HG02973 (cell line): ENCODE measurements around the gene PRKD1.

Experiments used
- ATAC-seq: cut with Tn5 transposase; IDR thresholded peaks from one replicate; pipeline ENCODE4 v1.9.1; 2021; ENCODE audit warnings: moderate library complexity; ENCODE audit not compliant: unreplicated experiment

The PRKD1 gene

DNA sequence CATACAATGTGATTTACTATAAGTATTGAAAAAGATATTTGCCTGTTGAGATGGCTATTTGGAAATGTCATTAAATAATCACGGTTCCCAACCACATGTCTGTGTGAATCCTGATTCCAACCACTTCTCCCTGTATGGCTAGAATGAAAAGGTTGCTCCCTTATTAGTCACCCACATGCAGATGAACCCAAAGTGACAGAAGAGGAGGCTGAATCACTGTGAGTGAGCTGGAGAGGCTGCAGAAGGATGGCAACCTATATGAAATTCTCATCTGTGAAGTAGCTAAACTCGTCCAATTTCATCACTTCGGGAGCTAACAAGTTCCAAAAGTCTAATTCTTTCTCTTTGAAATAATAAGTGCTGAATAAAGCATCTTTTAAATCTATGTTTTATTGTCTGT is 300.5 kb downstream of the PRKD1 start:
- ATAC-seq = no peak

- no peak for ATAC-seq
These were observed 309.2 kb downstream of the PRKD1 start for GRCh38 chr14:29618323-29619067.

- no peak for ATAC-seq
These were observed 310.7 kb downstream of the PRKD1 start for GRCh38 chr14:29616922-29617321.

GRCh38 chr14:29608861-29609260 is 318.8 kb downstream of the PRKD1 start:
- ATAC-seq = no peak

GRCh38 chr14:29607169-29607568 is 320.5 kb downstream of the PRKD1 start:
- ATAC-seq = no peak

GRCh38 chr14:29603696-29604095 is 324.0 kb downstream of the PRKD1 start:
- ATAC-seq = no peak

DNA sequence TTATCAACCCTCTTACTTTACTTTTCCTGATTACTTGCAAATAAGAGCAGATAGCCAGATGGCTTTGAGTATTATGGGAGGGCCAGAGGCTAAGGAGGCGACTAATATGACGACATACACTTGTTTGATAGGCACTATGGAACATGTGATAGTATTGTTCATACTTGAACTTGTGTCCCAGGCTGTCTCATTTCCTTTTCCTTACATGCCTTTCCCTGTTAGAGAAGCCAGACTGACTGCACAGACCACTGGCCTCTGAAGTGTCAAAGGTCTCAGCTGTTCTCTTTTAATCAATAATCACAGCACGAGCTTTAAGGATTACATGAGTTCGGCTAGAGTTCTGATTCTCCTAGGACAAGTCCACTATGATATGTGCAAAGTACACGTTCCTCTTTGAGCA is 326.0 kb downstream of the PRKD1 start:
- ATAC-seq = no peak

- ATAC-seq = no peak
These were observed 339.7 kb downstream of the PRKD1 start for GRCh38 chr14:29587761-29588470.

GRCh38 chr14:29587046-29587445 is 340.6 kb downstream of the PRKD1 start:
- ATAC-seq = no peak

DNA sequence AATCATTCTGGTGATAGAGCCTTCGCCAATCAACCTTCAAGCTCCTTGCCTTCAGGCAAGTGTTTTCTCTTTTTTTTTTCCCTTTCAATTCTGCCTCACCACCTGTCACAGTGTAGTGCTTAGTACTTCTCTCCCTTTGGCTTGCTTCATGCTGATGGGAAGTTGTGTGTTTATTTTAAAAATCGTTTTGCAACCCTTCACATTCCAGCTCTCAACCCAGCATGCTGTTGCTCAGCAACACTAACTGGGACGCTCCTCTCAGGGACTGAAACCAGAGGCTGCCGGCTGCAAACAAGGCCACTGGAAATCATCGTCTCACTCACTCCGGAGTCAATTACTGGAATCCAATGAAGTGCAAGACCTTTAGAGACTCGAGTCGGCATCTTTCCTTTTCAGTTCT is 342.7 kb downstream of the PRKD1 start:
- no peak for ATAC-seq

- no peak for ATAC-seq
These were observed 346.9 kb downstream of the PRKD1 start for GRCh38 chr14:29580763-29581162.

GRCh38 chr14:29579838-29580237 is 347.8 kb downstream of the PRKD1 start:
- ATAC-seq = no peak

DNA sequence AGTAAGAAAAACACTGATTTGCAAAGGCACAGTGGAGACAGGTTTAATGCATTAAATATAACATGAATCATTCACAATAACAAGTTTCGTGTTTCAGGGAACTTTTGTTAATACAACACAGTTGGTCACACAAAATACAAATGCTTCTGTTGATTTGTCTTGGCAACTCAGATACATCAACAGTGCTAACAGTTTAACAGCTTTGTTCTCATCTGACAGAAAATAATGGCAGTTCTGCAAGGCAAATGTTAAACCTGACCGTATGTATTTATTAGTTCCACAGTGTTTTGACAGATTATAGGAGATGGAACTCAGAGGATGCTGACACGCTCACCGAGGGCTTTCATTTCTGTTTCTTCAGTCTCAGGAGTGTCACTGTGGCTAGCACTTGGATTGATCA is 350.7 kb downstream of the PRKD1 start:
- ATAC-seq = no peak

DNA sequence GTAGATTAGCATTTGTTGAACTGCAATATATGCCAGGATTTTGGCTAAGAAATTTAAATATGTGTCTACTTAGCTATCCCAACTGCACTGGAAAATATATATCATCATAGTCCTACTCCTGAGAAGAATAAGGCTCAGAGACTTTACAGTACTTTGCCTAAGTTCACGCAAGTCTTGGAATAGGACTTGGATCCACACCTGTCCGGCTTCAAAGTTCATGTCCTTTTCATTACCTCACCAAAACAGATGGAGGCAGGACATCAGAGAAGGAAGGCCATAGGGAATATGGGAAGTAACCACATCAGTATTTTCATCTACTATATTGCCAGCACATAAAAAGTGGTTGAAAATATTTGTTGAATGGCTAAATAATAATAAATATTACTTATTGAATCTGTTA is 358.5 kb downstream of the PRKD1 start:
- no peak for ATAC-seq

DNA sequence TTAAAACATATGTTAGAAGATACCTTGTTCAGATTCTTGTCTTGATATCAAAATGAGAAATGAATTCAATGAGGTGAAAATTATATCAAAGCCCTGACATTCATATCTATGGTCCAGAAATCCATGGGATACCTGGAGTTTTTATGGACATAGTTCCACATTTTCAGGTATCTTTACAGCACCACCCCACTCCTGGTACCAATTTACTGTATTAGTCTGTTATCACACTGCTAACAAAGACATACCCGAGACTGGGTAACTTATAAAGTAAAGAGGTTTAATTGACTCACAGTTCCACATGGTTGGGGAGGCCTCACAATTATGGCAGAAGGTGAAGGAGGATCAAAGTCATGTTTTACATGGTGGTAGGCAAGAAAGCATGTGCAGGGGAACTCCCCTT is 361.5 kb downstream of the PRKD1 start:
- no peak for ATAC-seq

DNA sequence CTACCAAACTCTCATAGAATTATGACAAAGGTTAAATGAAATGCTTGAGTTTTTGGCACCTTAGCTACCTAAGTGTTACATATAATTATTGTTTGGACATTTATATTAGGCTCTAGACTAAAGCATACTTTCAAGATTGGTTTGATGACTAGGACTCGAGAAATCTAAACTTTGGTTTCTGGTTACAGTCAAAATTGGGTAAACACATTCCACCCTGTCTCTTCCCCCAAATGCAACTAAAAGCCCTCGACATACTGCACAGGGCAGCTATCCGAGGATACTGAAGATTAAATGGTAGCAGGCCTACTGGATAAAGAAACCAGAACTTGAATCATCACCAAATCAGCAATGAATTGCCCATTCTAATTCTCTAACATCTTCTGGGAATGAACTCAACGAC is 369.1 kb downstream of the PRKD1 start:
- ATAC-seq = no peak

GRCh38 chr14:29554335-29554734 is 373.3 kb downstream of the PRKD1 start:
- ATAC-seq = no peak

DNA sequence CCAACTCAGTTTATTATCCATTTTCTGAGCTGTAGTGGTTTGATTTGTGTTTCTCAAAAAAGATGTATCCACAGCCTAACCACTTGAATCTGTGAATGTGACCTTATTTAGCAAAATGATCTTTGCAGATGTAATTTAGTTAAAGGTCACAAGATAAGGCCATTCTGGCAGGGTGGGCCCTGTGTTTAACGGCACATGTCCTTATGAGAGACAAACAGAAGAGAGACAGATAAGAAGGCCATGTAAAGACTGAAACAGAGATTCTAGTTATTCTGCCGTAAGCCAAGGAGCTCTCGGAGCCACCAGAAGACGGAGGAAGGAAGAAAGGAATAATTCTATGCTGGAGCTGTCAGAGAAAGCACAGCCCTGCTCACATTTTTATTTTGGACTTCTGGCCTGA is 374.2 kb downstream of the PRKD1 start:
- no peak for ATAC-seq

- peak; percentile 95 for ATAC-seq
These were observed 378.7 kb downstream of the PRKD1 start for GRCh38 chr14:29548948-29549370.

- ATAC-seq = no peak
These were observed 381.9 kb downstream of the PRKD1 start for GRCh38 chr14:29545714-29546113.

DNA sequence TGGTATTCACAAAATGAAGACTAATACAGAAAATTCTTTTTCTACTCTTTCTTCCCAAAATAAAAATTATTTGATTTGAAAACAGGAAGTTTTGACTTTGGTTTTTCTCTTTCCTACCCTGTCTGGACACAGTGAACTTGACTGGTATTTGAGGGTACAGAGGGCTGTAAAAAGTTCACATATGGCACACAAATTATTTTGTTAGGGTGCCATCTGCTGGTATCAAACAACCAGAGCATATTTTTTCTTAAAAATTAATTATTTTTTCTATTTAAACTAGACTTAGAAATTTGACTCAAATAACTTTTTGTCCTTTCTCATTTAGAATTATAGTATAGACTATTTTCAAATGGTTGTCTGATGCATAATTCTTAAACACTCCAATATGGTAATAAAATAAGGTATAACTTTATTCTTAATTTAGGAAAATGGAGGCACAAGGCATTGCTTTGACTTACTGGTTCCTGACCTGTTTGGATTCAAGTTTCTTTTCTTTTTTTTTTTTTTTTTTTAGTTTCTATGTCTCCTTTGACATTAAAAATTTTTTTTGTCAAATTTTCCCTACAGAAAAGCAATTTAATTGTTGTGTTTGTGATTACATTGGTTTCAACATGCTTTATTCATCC is 390.6 kb downstream of the PRKD1 start:
- no peak for ATAC-seq

DNA sequence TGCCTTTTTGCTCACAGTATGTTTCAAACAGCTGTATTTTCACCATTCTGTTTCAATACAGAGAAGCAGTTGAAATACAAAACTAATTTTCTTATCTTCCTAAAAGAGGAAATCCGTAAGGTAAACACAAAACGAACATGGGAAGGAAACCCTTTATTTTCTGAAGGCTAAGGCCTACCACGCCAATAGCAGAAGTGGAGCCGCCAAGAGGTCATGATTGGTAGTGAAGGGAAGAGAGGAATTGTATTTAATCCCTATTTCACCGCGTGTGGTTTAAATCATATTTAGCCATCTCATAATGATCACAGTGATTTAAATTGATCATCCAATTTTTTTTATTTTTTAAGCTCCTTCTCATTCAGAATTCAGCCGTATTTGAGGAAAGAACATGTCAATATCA is 398.2 kb downstream of the PRKD1 start:
- ATAC-seq = no peak
